ENCODE measurements around the gene PRKCA. TPM values are rescaled to one million over a fixed set of nuclear protein-coding genes. Genes with fewer than 3 reads are reported as not detected.

Gene PRKCA
- total RNA-seq, 1 experiment from 2014 or later = 21.8 TPM

DNA sequence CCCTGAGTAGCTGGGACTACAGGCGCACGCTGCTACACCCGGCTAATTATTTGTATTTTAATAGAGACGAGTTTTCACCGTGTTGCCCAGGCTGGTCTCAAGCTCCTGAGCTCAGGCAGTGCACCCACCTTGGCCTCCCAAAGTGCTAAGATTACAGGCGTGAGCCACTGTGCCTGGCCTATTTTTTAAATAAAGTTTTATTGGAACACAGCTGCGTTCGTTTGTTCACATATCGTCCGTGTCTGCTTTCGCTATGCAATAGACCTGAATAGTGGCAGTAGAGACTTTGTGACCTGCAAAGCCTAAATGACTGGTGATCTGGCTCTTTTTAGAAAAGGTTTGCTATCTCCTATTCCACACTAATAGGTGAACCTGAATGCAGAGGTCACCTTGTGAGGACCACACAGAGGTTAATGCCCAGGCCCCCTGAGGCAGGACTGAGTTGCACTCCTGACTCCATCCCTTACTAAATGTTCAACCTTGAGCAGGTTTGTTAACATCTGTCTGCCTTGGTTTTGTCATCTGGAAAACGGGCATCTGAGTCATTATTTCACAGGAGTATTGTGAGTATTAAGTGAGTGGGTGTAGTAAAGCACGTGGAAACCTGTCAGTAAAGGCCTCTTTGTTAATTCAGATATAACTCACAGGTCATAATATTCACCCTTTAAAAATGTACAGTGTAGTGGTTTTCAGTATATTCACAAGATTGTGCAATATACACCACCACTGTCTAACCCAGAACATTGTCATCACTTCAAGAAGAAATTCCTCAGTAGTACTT lies 375.0 kb downstream of the PRKCA start:
- DNase-seq (ENCODE audit: low read depth) = no peak

DNA sequence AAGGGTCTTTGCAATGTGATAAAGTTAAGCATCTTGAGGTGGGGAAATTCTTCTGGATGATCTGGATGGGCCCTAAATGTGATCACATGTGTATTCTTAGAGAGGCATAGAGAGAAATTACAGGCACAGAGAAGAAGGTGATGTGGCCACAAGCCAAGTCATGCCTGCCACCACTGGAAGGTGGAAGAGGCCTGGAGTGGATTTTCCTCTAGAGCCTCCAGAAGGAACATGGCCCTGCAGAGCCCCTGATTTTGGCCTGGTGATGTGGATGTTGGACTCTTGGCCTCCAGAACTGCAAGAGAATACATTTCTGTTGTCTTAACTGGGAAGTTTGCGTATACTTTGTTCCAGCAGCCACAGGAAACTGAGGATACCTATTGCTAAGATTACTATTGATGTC lies 375.6 kb downstream of the PRKCA start:
- DNase-seq (ENCODE audit: low read depth) = no peak

- DNase-seq (ENCODE audit: low read depth) = no peak
Observed at GRCh38 chr17:66678827-66679226, 376.4 kb downstream of the PRKCA start.

- DNase-seq (ENCODE audit: low read depth) = no peak
Observed at GRCh38 chr17:66679631-66680517, 377.5 kb downstream of the PRKCA start.

GRCh38 chr17:66682283-66682682 lies 379.9 kb downstream of the PRKCA start:
- no peak for DNase-seq (ENCODE audit: low read depth)

DNA sequence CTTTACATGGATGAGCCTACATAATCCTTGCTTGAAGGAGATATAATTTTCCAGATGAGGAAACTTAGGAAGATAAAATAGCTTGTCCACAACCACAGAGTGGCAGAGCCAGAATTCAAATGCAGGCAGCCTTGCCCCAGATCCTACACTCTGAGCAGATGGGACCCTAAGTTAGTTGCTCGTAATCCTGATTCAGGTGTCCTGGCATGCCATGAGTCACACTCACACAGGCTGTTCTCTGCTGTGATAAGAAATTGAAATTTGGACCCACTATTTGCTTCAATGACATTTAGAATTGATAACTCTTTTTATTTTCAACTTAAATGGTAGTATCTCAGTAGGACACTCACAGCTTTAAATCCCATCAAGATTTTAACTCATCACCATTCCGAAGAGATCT lies 381.8 kb downstream of the PRKCA start:
- no peak for DNase-seq (ENCODE audit: low read depth)

GRCh38 chr17:66684731-66685130 lies 382.3 kb downstream of the PRKCA start:
- DNase-seq (ENCODE audit: low read depth) = no peak

GRCh38 chr17:66686601-66687000 lies 384.2 kb downstream of the PRKCA start:
- no peak for DNase-seq (ENCODE audit: low read depth)

DNA sequence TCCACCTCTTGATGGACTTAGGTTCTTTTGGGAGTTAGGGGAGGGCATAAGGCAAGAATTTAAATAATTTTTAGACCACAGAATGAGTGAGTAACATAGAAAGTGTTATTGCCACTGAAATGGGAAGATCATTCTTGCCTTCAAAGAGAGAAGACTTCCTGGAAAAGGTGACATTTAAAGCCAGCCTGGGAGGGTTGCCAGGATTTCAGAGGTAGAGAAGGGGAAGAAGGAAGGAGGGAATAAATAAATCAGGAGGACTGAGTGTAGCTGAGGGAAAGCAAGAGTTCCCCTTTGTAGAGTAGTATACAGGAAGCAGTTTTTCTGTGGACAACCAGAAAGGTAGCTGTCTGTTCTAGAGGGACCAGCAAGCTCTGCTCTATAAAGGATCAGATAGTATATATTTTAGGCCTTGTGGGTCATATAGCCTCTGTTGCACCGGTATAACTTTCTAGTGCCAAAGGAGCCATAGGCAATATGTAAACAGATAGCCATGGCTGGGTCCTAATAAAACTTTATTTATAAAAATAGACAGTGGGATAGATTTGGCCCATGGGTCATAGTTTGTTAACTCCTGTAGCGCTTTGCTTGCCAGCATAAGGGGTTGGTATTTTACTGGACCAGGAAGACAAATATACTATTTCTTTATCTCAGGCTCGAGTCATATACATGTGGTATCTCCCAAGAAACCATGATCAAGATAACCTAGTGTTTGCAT lies 385.3 kb downstream of the PRKCA start:
- DNase-seq (ENCODE audit: low read depth) = no peak

GRCh38 chr17:66689221-66689620 lies 386.8 kb downstream of the PRKCA start:
- no peak for DNase-seq (ENCODE audit: low read depth)

DNA sequence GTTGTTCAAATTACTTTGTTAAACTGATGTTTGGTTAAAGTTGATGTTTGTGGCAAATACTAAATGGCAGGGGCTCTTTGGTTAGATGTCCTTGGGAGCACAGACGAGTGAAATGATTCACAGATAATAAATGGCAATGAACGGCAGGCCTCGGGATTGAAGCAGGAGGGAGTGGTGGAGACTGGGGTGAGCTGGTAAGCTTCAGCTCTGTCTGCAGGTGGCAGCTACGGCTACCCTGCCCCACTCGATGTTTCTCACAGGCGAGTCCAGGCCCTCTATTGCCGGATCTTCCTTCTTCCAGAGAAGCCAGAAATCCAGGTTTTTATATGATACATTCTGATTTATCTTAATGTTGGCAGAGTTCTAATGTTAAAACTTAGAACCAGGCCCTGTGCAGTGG lies 387.8 kb downstream of the PRKCA start:
- DNase-seq (ENCODE audit: low read depth) = no peak

DNA sequence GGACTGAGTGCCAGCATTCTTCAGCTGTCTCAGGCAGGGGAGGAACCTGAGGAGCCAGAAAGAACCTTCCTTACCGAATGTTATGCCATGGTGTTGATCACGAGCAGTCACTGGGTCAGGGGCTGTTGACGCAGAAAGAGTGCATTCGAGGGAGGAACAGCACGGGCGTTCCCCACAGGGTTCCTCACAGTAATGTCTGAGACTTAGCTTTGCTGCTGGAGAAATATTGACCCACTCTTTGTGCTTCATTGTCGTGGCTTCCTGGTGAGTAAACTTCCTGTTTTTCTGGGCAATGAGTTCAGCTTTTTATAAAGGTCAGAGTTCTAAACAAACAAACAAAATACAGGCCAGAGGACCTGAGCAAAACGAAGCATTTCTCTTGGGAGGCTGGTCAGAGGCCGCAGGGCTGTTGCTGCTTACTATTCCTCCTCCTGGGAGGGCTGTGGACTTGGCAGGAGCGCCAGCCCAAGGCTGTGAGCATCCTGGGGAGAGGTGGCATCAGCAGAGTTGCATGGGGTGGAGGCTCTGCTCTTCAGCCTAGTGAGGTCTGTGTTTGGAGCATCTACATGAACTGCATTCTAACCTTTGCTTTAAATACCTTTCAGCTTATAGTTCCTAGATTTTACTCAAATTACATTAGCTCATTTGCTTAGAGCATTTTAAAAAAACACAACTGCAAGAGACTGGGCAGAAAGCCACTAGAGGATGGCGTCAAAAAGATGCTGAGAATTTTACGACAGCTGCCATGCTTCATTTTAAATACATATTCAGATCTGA lies 389.4 kb downstream of the PRKCA start:
- no peak for DNase-seq (ENCODE audit: low read depth)

GRCh38 chr17:66692421-66692690 lies 389.9 kb downstream of the PRKCA start:
- DNase-seq (ENCODE audit: low read depth) = no peak

DNA sequence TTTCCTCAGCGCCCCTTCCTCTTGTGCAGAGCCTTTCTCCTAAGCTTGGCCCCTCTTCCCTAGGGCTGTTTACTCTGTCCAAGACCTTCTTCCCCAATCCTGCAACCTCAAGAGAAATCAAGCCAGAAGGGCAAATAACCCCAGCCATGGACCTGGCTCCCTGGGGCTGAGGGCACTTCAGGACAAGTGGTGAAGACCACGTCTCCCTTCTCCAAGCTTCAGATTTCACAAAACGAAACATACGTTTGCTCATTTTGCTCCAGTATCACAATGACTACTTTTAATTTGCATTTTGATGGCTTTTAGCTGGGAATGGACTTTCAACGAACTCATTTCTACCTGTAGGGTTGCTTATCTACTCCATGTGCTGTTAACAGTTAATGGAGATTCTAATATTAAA lies 392.7 kb downstream of the PRKCA start:
- DNase-seq (ENCODE audit: low read depth) = no peak

GRCh38 chr17:66698270-66698669 lies 395.9 kb downstream of the PRKCA start:
- no peak for DNase-seq (ENCODE audit: low read depth)

GRCh38 chr17:66701462-66701861 lies 399.0 kb downstream of the PRKCA start:
- DNase-seq (ENCODE audit: low read depth) = no peak

DNA sequence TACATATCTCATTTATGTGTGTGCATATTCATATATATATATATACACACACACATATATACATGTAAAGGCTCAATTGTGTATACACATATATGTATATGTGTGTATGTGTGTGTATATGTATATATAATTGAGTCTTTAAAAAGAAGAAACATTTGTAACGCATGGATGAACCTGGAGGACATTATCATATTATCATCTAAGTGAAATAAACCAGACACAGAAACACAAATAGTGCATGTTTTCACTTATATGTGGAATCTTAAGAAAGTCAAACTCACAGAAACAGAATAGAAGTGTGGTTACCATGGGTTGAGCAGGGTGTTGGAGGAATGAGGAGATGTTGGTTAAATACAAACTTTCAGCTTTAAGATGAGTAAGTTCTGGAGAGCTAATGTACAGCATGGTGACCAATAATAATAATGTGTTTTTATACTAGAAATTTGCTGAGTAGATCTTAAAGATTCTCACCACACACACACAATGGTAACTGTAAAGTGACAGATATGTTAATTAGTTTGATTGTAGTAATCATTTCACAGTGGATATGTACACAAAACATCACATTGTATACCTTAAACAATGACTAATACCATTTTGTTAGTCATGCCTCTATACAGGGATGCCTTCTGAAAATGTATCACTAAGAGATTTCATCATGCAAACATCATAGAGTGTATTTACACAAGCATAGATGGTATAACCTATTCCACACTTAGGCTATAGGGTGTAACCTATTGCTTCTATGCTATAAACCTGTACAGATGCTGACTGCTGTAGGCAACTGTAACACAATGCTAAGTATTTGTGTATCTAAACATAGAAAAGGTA lies 399.9 kb downstream of the PRKCA start:
- no peak for DNase-seq (ENCODE audit: low read depth)

DNA sequence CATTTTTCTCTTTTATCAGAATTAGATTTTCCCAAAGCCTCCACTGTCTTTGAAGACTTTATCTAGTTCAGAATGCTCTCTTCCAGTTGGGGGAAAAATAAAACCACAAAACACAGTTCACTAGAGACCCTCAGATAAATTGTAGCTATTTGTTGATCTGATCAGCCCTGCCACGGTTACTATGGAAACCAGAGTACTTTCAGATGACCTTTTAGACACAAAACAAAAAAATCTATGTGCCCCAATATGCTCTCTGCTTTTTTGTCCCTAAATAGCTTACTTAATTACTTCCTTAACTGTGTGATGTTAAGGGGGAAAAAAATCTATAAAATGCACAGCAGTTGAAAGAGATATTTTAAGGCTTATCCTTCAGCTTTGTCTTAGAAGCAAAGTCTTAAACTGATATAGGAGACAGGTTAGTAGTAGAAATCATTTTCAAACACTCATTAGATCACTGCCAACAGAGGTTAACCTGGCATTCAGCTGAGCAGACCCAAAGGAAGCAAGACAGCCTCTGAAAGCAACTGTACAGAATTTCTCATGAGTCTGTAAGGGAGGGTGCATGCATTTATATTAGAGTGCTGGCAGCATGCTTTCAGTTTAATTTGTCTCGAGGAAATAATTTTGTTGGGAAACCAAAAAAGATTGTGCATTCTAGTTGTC lies 402.6 kb downstream of the PRKCA start:
- no peak for DNase-seq (ENCODE audit: low read depth)

DNA sequence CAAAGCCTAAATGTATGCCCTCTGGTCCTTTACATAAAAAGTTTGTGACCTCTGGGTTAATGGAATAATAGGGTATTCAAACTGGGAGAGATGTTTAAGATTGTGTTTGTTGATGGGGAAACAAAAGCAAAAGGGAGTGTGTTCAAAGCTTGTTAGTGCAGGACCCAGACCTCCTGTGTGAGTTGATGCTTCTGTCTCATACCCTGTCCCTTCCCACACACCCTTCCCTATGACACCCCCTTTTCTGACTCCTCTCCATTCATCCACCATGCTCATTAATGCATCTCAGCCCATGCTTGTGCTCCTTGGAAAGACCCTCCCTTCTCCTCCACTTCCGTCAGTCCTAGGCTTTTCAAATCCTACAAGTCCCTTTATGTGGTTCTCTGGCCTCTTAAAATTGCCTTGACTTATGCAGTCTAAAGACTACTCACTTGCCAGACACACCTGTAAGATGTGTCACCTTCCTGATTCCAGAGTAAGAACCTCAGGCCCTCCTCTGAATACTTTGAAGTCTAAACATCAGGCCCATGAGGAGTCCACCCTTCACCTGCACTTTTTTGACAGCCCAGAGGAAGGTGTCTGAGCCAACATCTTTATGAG lies 404.5 kb downstream of the PRKCA start:
- DNase-seq (ENCODE audit: low read depth) = no peak

DNA sequence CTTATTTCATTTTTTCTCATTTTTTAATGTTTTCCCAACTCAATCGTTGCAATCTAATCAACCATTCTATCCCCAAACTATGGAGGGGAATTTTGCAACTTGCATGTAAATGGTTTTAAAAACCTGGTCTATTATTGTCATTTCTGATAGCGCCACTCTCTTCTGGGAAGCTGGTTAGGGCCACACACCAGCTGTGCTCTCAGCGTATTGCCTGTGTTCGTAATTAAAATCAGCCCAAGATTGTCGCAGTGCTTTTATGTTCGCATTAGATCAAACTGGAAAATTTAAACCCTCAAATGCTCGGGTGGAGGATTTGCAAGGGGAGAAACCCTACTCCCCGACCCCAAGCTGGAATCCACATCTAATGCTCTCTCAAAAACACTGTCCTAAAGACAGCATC lies 409.0 kb downstream of the PRKCA start:
- no peak for DNase-seq (ENCODE audit: low read depth)
